IMR-90 (cell line): ENCODE measurements around the gene SLC2A8. TPM values are rescaled to one million over a fixed set of nuclear protein-coding genes. Genes with fewer than 3 reads are reported as not detected.

Source experiments
- ATAC-seq: fragments of 200-7000 bp; cut with Tn5 transposase; 2 replicates; pipeline ENCODE4 v1.9.1; 2020; ENCODE audit warnings: low read depth, mild to moderate bottlenecking, moderate library complexity
- BruUV-seq: library from RNA; stranded (reverse); fragments of 400-500 nt; replicated peaks from 2 replicates; lab custom pipeline; 2021; lab: Mats Ljungman, UMichigan
- CTCF ChIA-PET: fragments of 300-600 bp; formaldehyde crosslinking; extraction: SDS; loops from one replicate; lab custom pipeline; 2021; ENCODE audit warnings: antibody characterized with exemption; lab: Yijun Ruan, JAX
- POLR2A ChIA-PET: fragments of 300-600 bp; sonication (Branson Sonifier 250); formaldehyde crosslinking; loops from one replicate; lab custom pipeline; 2022; ENCODE audit warnings: antibody characterized with exemption; ENCODE audit not compliant: unreplicated experiment; lab: Charles Lee
- DNase-seq: peaks from one replicate; pipeline ENCODE4 v3.0.0; 2013
- H2AFZ ChIP-seq: replicated peaks from 2 replicates; pipeline ENCODE3; 2013; ENCODE audit warnings: low read length, mild to moderate bottlenecking; ENCODE audit not compliant: poor library complexity
- H2AK5ac ChIP-seq: 2 replicates; pipeline ENCODE4 v1.6.1; 2013; ENCODE audit warnings: low read depth, low read length, inconsistent platforms
- H2AK9ac ChIP-seq: replicated peaks from 2 replicates; pipeline ENCODE3; 2013; ENCODE audit warnings: mild to moderate bottlenecking, low read depth, low read length, moderate library complexity; ENCODE audit not compliant: poor library complexity
- H2BK120ac ChIP-seq: 2 replicates; pipeline ENCODE4 v1.6.1; 2013; ENCODE audit warnings: low read depth, low read length, inconsistent platforms
- H2BK15ac ChIP-seq: 3 replicates; pipeline ENCODE4 v1.6.1; 2013; ENCODE audit warnings: low read depth, low read length, inconsistent platforms
- H2BK20ac ChIP-seq: 2 replicates; pipeline ENCODE4 v1.6.1; 2013; ENCODE audit warnings: low read depth, mild to moderate bottlenecking, inconsistent platforms, low read length, moderate library complexity
- H2BK5ac ChIP-seq: 2 replicates; pipeline ENCODE4 v1.6.1; 2013; ENCODE audit warnings: mild to moderate bottlenecking, low read depth, low read length, inconsistent platforms; ENCODE audit not compliant: poor library complexity, severe bottlenecking
- H3K14ac ChIP-seq: replicated peaks from 2 replicates; pipeline ENCODE4 v1.6.1; 2013; ENCODE audit warnings: low read depth, low read length, inconsistent platforms
- H3K18ac ChIP-seq: 2 replicates; pipeline ENCODE4 v1.6.1; 2013; ENCODE audit warnings: low read depth, low read length, control low read depth
- H3K23ac ChIP-seq: 2 replicates; pipeline ENCODE4 v1.6.1; 2013; ENCODE audit warnings: low read depth, low read length, inconsistent platforms
- H3K27ac ChIP-seq: 2 replicates; pipeline ENCODE4 v1.5.1; 2013; ENCODE audit warnings: mild to moderate bottlenecking, control low read depth, low read length; ENCODE audit not compliant: insufficient read depth
- H3K27me3 ChIP-seq: 2 replicates; pipeline ENCODE4 v1.6.1; 2013; ENCODE audit warnings: low read length; ENCODE audit not compliant: control insufficient read depth, insufficient read depth
- H3K36me3 ChIP-seq: 2 replicates; pipeline ENCODE4 v1.6.1; 2013; ENCODE audit warnings: low read length, mixed read lengths; ENCODE audit not compliant: control insufficient read depth, insufficient read depth
- H3K4ac ChIP-seq: 2 replicates; pipeline ENCODE4 v1.6.1; 2013; ENCODE audit warnings: low read depth, low read length, inconsistent platforms
- H3K4me1 ChIP-seq: 2 replicates; pipeline ENCODE4 v1.6.1; 2013; ENCODE audit warnings: low read length, mixed read lengths; ENCODE audit not compliant: control insufficient read depth, insufficient read depth
- H3K4me2 ChIP-seq: 2 replicates; pipeline ENCODE4 v1.6.1; 2013; ENCODE audit warnings: low read depth, mild to moderate bottlenecking, control low read depth, low read length, moderate library complexity
- H3K4me3 ChIP-seq: 2 replicates; pipeline ENCODE4 v1.5.1; 2013; ENCODE audit warnings: low read depth, mild to moderate bottlenecking, control low read depth, low read length, moderate library complexity; ENCODE audit not compliant: insufficient read depth
- H3K56ac ChIP-seq: 2 replicates; pipeline ENCODE4 v1.6.1; 2013; ENCODE audit warnings: low read length, inconsistent platforms; ENCODE audit not compliant: insufficient read depth; ENCODE audit errors: extremely low read depth
- H3K79me1 ChIP-seq, 2 experiments: 2 replicates each; pipeline ENCODE4 v1.6.1; 2013; ENCODE audit warnings: low read length in 2 of 2, inconsistent platforms in 1 of 2, low read depth in 1 of 2
- H3K9ac ChIP-seq: 2 replicates; pipeline ENCODE4 v1.6.1; 2013; ENCODE audit warnings: low read depth, low read length, control low read depth
- H3K9me1 ChIP-seq: 2 replicates; pipeline ENCODE4 v1.6.1; 2013; ENCODE audit warnings: low read length, inconsistent platforms; ENCODE audit not compliant: insufficient read depth
- H3K9me3 ChIP-seq: 2 replicates; pipeline ENCODE4 v1.6.1; 2013; ENCODE audit warnings: low read length; ENCODE audit not compliant: control insufficient read depth, insufficient read depth
- H4K20me1 ChIP-seq: 2 replicates; pipeline ENCODE4 v1.6.1; 2013; ENCODE audit warnings: low read length, inconsistent platforms; ENCODE audit not compliant: insufficient read depth
- H4K5ac ChIP-seq: 2 replicates; pipeline ENCODE4 v1.6.1; 2013; ENCODE audit warnings: mild to moderate bottlenecking, low read depth, low read length, control low read depth
- H4K8ac ChIP-seq, 2 experiments: 2 replicates each; pipeline ENCODE4 v1.6.1; 2013; ENCODE audit warnings: low read depth in 2 of 2, low read length in 2 of 2, control low read depth in 1 of 2, inconsistent platforms in 1 of 2
- H4K91ac ChIP-seq: 2 replicates; pipeline ENCODE4 v1.6.1; 2013; ENCODE audit warnings: low read depth, low read length, inconsistent platforms; ENCODE audit not compliant: insufficient read depth
- BHLHE40 ChIP-seq: fragments of 150-350 bp; IDR thresholded peaks from 2 replicates; pipeline ENCODE4 v1.6.1; 2016; ENCODE audit warnings: mild to moderate bottlenecking, low read depth, low read length
- CEBPB ChIP-seq: IDR thresholded peaks from 2 replicates; pipeline ENCODE4 v1.6.1; 2012; ENCODE audit warnings: low read depth, low read length, improper control_type of control experiment
- CHD1 ChIP-seq: IDR thresholded peaks from 2 replicates; pipeline ENCODE4 v1.6.1; 2012; ENCODE audit warnings: low read depth, low read length, improper control_type of control experiment
- FOS ChIP-seq: fragments of 150-350 bp; IDR thresholded peaks from 2 replicates; pipeline ENCODE4 v1.6.1; 2016; ENCODE audit warnings: low read depth, low read length
- MAFK ChIP-seq: IDR thresholded peaks from 2 replicates; pipeline ENCODE4 v1.6.1; 2012; ENCODE audit warnings: low read depth, low read length, improper control_type of control experiment
- MAZ ChIP-seq: IDR thresholded peaks from 2 replicates; pipeline ENCODE4 v1.6.1; 2012; ENCODE audit warnings: low read depth, mild to moderate bottlenecking, low read length, improper control_type of control experiment, moderate library complexity, borderline replicate concordance
- MXI1 ChIP-seq: IDR thresholded peaks from 2 replicates; pipeline ENCODE4 v1.6.1; 2012; ENCODE audit warnings: low read depth, mild to moderate bottlenecking, low read length, moderate library complexity, borderline replicate concordance
- NFE2L2 ChIP-seq: fragments of 150-350 bp; IDR thresholded peaks from 2 replicates; pipeline ENCODE4 v1.6.1; 2016; ENCODE audit warnings: low read depth, mild to moderate bottlenecking, low read length
- POLR2A ChIP-seq: IDR thresholded peaks from 2 replicates; pipeline ENCODE4 v1.6.1; 2012; ENCODE audit warnings: mild to moderate bottlenecking, low read depth, low read length
- RCOR1 ChIP-seq: IDR thresholded peaks from 2 replicates; pipeline ENCODE4 v1.6.1; 2012; ENCODE audit warnings: mild to moderate bottlenecking, low read length, improper control_type of control experiment; ENCODE audit not compliant: insufficient replicate concordance
- RFX5 ChIP-seq: IDR thresholded peaks from 2 replicates; pipeline ENCODE4 v1.8.0; 2012; ENCODE audit warnings: low read depth, mild to moderate bottlenecking, low read length, moderate library complexity
- SMC3 ChIP-seq: fragments of 150-350 bp; IDR thresholded peaks from 2 replicates; pipeline ENCODE4 v1.6.1; 2016; ENCODE audit warnings: low read depth, mild to moderate bottlenecking, antibody characterized with exemption, low read length, moderate library complexity
- WGBS, 2 experiments: methylation state at CpG; one replicate each; pipeline versions ENCODE4 v1.1.5 to v1.1.7; 2013; ENCODE audit warnings: missing lambda C conversion rate in 2 of 2; ENCODE audit not compliant: insufficient read length in 1 of 2; ENCODE audit errors: extremely low coverage in 2 of 2; 5-methylcytosine and 5-hydroxymethylcytosine counted together
- dilution Hi-C: fragments of 300-500 bp; cut with HindIII; formaldehyde crosslinking; loops from one replicate; pipeline ENCODE4 v1.14.3; 2018; ENCODE audit warnings: low sequenced_read_pairs; ENCODE audit not compliant: unreplicated experiment
- in situ Hi-C: fragments of 300-500 bp; cut with MboI; formaldehyde crosslinking; loops from 3 replicates; pipeline ENCODE4 v1.14.3; 2019; ENCODE audit warnings: low sequenced_read_pairs, inconsistent platforms, mixed read lengths
- intact Hi-C: fragments of 100-400 bp; cut with micrococcal nuclease; formaldehyde crosslinking; loops from 2 replicates; pipeline ENCODE4 v1.10.0; 2022
- polyA plus RNA-seq, 3 experiments: library from polyadenylated mRNA; depleted of rRNA; stranded (reverse); fragments of >200 nt; gene quantifications; 2 replicates each; pipeline ENCODE4 v1.2.3, GENCODE V29; 2012; ENCODE audit warnings: low replicate concordance in 1 of 3
- total RNA-seq: library from RNA; depleted of rRNA; stranded (reverse); fragments of >200 nt; gene quantifications from 2 replicates; pipeline ENCODE4 v1.2.3, GENCODE V29; 2012
- TF ChIP-seq, protein P1 (sequence below): fragments of 150-350 bp; IDR thresholded peaks from 2 replicates; pipeline ENCODE4 v1.6.1; 2016; ENCODE audit warnings: low read depth, mild to moderate bottlenecking, low read length, moderate library complexity, borderline replicate concordance
- TF ChIP-seq, protein P2 (sequence below): conservative IDR thresholded peaks from 2 replicates; pipeline ENCODE4 v1.5.1; 2012; ENCODE audit warnings: mild to moderate bottlenecking, low read depth, low read length, improper control_type of control experiment
- TF ChIP-seq, protein P3 (sequence below): fragments of 150-350 bp; IDR thresholded peaks from 2 replicates; pipeline ENCODE4 v1.6.1; 2017; ENCODE audit warnings: mild to moderate bottlenecking, antibody characterized with exemption, low read length, low read depth

SLC2A8 gene
- total and polyA plus RNA-seq, 2 of the 4 experiments (the other 2 are of a cell fraction): 9.0 to 12.0 TPM

DNA sequence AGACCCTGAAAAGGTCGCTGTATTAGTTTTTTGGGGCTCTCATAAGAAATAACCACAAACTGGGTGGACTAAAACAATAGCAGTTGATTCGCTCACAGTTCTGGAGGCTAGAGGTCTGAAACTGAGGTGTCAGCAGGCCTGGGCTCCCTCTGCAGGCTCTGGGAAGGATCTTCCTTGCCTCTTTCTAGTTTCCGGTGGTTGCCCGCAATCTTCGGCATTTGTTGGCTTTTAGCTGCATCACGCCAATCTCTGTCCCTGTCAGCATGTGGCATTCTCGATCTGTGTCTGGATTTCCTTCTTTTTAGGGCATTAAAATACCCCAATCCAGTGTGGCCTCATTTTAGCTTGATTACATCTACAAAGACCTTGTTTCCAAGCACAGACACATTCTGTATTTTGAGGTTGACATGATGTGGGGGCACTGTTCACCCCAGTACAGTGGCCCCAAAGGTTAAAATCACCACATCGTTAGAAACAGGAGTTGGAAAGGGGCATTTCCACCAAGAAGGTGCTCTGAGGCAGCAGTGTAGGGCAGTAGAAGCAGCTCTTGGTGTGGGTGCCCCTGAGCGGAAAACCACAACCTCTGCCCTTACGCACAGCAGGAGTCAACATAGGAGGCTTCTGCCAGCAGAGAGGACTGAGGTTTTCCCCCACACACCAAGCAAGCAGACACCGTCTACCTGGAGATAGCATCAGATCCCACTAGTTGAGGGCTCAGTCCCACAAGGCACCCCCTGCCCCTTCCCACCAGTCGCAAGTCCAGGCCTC is 40.7 kb downstream of the SLC2A8 start:
- H3K14ac ChIP-seq: no peak overlapping the region
- no peak overlapping the region for H3K23ac ChIP-seq
- H3K4me1 ChIP-seq: no peaks in the 10 kb centered on the region
- H4K91ac ChIP-seq: no peak overlapping the region
- dilution Hi-C loops: no loop called here
- peaks cover 7% of the 10 kb centered on the region; the same call in 1 of the 2 replicates for H3K9me1 ChIP-seq
- no peak overlapping the region for H2BK20ac ChIP-seq
- H3K27me3 ChIP-seq: no peaks in the 10 kb centered on the region
- peaks cover 3% of the 10 kb centered on the region for H4K20me1 ChIP-seq
- WGBS, 2 experiments: 98% methylated on average over 6 of the region's 12 CpGs; no CpG with 5 or more reads in 1 of the 2 experiments
- no peak for DNase-seq
- H3K4ac ChIP-seq: no peak overlapping the region
- no peak overlapping the region for H2BK5ac ChIP-seq
- no peak overlapping the region for H3K4me3 ChIP-seq
- H2AFZ ChIP-seq: no peak overlapping the region
- no peak overlapping the region for H3K56ac ChIP-seq
- POLR2A ChIA-PET: no interaction called here
- CTCF ChIA-PET: interaction anchor here (0.6 kb wide), 1 partner anchor 18 kb away, joined by 5 read pairs; no protein-coding TSS in a partner anchor
- ATAC-seq: no peak
- no TSS peak for BruUV-seq
- no peak overlapping the region for H3K18ac ChIP-seq
- H3K9me3 ChIP-seq: no peaks in the 10 kb centered on the region; the same call in 1 of the 2 replicates
- no peak overlapping the region for H2AK5ac ChIP-seq
- in situ Hi-C loops: no loop called here
- no peak overlapping the region for H2BK15ac ChIP-seq
- H4K5ac ChIP-seq: no peak overlapping the region
- H3K4me2 ChIP-seq: no peak overlapping the region
- no peak overlapping the region for H3K9ac ChIP-seq
- H3K36me3 ChIP-seq: peaks cover 70% of the 10 kb centered on the region
- no peak overlapping the region for H2AK9ac ChIP-seq
- no peak overlapping the region for H3K27ac ChIP-seq
- peaks cover 15 to 36% of the 10 kb centered on the region in 2 experiments; a peak in 3 of 4 replicates for H3K79me1 ChIP-seq
- no peak overlapping the region for H4K8ac ChIP-seq
- no peak overlapping the region for H2BK120ac ChIP-seq
- intact Hi-C loops: no loop called here
- TF ChIP-seq, protein P1, sequence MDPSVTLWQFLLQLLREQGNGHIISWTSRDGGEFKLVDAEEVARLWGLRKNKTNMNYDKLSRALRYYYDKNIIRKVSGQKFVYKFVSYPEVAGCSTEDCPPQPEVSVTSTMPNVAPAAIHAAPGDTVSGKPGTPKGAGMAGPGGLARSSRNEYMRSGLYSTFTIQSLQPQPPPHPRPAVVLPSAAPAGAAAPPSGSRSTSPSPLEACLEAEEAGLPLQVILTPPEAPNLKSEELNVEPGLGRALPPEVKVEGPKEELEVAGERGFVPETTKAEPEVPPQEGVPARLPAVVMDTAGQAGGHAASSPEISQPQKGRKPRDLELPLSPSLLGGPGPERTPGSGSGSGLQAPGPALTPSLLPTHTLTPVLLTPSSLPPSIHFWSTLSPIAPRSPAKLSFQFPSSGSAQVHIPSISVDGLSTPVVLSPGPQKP: no peak
- TF ChIP-seq MAFK (no peak), FOS (no peak), BHLHE40 (no peak), SMC3 (no peak), RFX5 (no peak), NFE2L2 (no peak), MXI1 (no peak), MAZ (no peak), CEBPB (no peak), CHD1 (no peak), POLR2A (no peak), RCOR1 (no peak)
- TF ChIP-seq, protein P2, sequence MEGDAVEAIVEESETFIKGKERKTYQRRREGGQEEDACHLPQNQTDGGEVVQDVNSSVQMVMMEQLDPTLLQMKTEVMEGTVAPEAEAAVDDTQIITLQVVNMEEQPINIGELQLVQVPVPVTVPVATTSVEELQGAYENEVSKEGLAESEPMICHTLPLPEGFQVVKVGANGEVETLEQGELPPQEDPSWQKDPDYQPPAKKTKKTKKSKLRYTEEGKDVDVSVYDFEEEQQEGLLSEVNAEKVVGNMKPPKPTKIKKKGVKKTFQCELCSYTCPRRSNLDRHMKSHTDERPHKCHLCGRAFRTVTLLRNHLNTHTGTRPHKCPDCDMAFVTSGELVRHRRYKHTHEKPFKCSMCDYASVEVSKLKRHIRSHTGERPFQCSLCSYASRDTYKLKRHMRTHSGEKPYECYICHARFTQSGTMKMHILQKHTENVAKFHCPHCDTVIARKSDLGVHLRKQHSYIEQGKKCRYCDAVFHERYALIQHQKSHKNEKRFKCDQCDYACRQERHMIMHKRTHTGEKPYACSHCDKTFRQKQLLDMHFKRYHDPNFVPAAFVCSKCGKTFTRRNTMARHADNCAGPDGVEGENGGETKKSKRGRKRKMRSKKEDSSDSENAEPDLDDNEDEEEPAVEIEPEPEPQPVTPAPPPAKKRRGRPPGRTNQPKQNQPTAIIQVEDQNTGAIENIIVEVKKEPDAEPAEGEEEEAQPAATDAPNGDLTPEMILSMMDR: no peak
- TF ChIP-seq, protein P3, sequence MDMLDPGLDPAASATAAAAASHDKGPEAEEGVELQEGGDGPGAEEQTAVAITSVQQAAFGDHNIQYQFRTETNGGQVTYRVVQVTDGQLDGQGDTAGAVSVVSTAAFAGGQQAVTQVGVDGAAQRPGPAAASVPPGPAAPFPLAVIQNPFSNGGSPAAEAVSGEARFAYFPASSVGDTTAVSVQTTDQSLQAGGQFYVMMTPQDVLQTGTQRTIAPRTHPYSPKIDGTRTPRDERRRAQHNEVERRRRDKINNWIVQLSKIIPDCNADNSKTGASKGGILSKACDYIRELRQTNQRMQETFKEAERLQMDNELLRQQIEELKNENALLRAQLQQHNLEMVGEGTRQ: no peak
